HEK293 (cell line): ENCODE data around the gene BMP5.

ENCODE experiments used
- CTCF ChIA-PET: fragments of 350-600 bp; formaldehyde crosslinking; extraction: SDS; loops from one replicate; lab custom pipeline; 2021; ENCODE audit warnings: antibody characterized with exemption; lab: Yijun Ruan, JAX
- POLR2A ChIA-PET: fragments of 300-600 bp; formaldehyde crosslinking; extraction: SDS; loops from one replicate; lab custom pipeline; 2020; ENCODE audit warnings: antibody characterized with exemption, inconsistent platforms; lab: Yijun Ruan, JAX
- H3K27ac ChIP-seq: fragments of 200-500 bp; sonication (Bioruptor generic); 2 replicates; pipeline ENCODE4 v1.5.1; 2014; ENCODE audit warnings: low read depth, low read length, control low read depth, inconsistent platforms; ENCODE audit errors: extremely low read depth
- H3K36me3 ChIP-seq, 2 experiments: fragments of 200-500 bp in 1 of 2; sonication (Bioruptor generic) in 1 of 2; 1 replicate in 1 of 2; 2 replicates in 1 of 2; pipeline ENCODE4 v1.5.1; 2014 to 2017; ENCODE audit warnings: inconsistent platforms in 2 of 2, low read length in 2 of 2; ENCODE audit not compliant: control insufficient read depth in 2 of 2, insufficient read depth in 1 of 2
- H3K4me1 ChIP-seq: fragments of 200-500 bp; sonication (Bioruptor generic); 2 replicates; pipeline ENCODE4 v1.5.1; 2014; ENCODE audit warnings: mild to moderate bottlenecking, low read length, inconsistent platforms; ENCODE audit not compliant: control insufficient read depth, insufficient read depth
- H3K4me3 ChIP-seq: 2 replicates; pipeline ENCODE4 v1.5.1; 2011; ENCODE audit warnings: low read depth, mild to moderate bottlenecking, control low read depth, low read length, moderate library complexity
- H3K9me3 ChIP-seq: fragments of 200-500 bp; sonication (Bioruptor generic); 2 replicates; pipeline ENCODE4 v1.5.1; 2014; ENCODE audit warnings: low read depth, low read length, inconsistent platforms; ENCODE audit not compliant: control insufficient read depth, insufficient read depth
- FEZF1 ChIP-seq: fragments of 450-650 bp; formaldehyde crosslinking; IDR thresholded peaks from 2 replicates; pipeline ENCODE4 v1.5.1; 2016; ENCODE audit warnings: missing biosample characterization, missing genetic modification characterization
- HOXD13 ChIP-seq: sonication (generic); formaldehyde crosslinking; IDR thresholded peaks from 2 replicates; pipeline ENCODE4 v1.8.0; 2022; ENCODE audit warnings: missing genetic modification reagents, borderline replicate concordance
- KLF1 ChIP-seq: fragments of 450-650 bp; formaldehyde crosslinking; IDR thresholded peaks from 2 replicates; pipeline ENCODE4 v1.5.1; 2016; ENCODE audit warnings: missing biosample characterization, missing genetic modification characterization
- PBX3 ChIP-seq: sonication (generic); formaldehyde crosslinking; IDR thresholded peaks from 2 replicates; pipeline ENCODE4 v1.8.1; 2022; ENCODE audit warnings: mild to moderate bottlenecking, moderate library complexity, missing genetic modification reagents
- SCRT2 ChIP-seq: fragments of 450-650 bp; formaldehyde crosslinking; IDR thresholded peaks from 2 replicates; pipeline ENCODE4 v1.5.1; 2016; ENCODE audit warnings: missing biosample characterization, missing genetic modification characterization
- TCF7L2 ChIP-seq: IDR thresholded peaks from 2 replicates; pipeline ENCODE4 v1.6.1; 2011; ENCODE audit warnings: low read depth, mild to moderate bottlenecking, inconsistent platforms, low read length, moderate library complexity, borderline replicate concordance
- YY1 ChIP-seq: fragments of 450-650 bp; formaldehyde crosslinking; IDR thresholded peaks from 2 replicates; pipeline ENCODE4 v1.5.1; 2018; ENCODE audit warnings: missing biosample characterization, missing genetic modification characterization
- ZBTB21 ChIP-seq: fragments of 450-650 bp; formaldehyde crosslinking; IDR thresholded peaks from 2 replicates; pipeline ENCODE4 v1.5.1; 2017; ENCODE audit warnings: missing biosample characterization, missing genetic modification characterization
- ZBTB6 ChIP-seq: fragments of 450-650 bp; formaldehyde crosslinking; IDR thresholded peaks from 2 replicates; pipeline ENCODE4 v1.5.1; 2017; ENCODE audit warnings: missing biosample characterization, missing genetic modification characterization
- ZNF138 ChIP-seq: fragments of 450-650 bp; formaldehyde crosslinking; IDR thresholded peaks from 2 replicates; pipeline ENCODE4 v1.5.1; 2016; ENCODE audit warnings: missing biosample characterization, missing genetic modification characterization, borderline replicate concordance
- ZNF324 ChIP-seq: fragments of 450-650 bp; formaldehyde crosslinking; IDR thresholded peaks from 2 replicates; pipeline ENCODE4 v1.5.1; 2016; ENCODE audit warnings: missing biosample characterization, missing genetic modification characterization
- ZNF341 ChIP-seq: fragments of 450-650 bp; formaldehyde crosslinking; IDR thresholded peaks from 2 replicates; pipeline ENCODE4; 2016; ENCODE audit warnings: low read depth, missing biosample characterization, missing genetic modification characterization
- ZNF37A ChIP-seq: fragments of 450-650 bp; IDR thresholded peaks from 2 replicates; pipeline ENCODE4 v1.5.1; 2018; ENCODE audit warnings: missing biosample characterization, missing genetic modification characterization
- ZNF404 ChIP-seq: fragments of 450-650 bp; formaldehyde crosslinking; IDR thresholded peaks from 2 replicates; pipeline ENCODE4 v1.5.1; 2017; ENCODE audit warnings: missing biosample characterization, missing genetic modification characterization
- ZNF501 ChIP-seq: fragments of 450-650 bp; formaldehyde crosslinking; IDR thresholded peaks from 2 replicates; pipeline ENCODE4 v1.5.1; 2016; ENCODE audit warnings: missing biosample characterization, missing genetic modification characterization
- ZNF561 ChIP-seq: fragments of 450-650 bp; IDR thresholded peaks from 2 replicates; pipeline ENCODE4 v1.5.1; 2018; ENCODE audit warnings: missing biosample characterization, missing genetic modification characterization, borderline replicate concordance
- ZNF580 ChIP-seq: fragments of 450-650 bp; formaldehyde crosslinking; IDR thresholded peaks from 2 replicates; pipeline ENCODE4 v1.5.1; 2016; ENCODE audit warnings: missing biosample characterization, missing genetic modification characterization
- ZNF629 ChIP-seq: fragments of 450-650 bp; formaldehyde crosslinking; IDR thresholded peaks from 2 replicates; pipeline ENCODE4 v1.5.1; 2017; ENCODE audit warnings: missing biosample characterization, missing genetic modification characterization
- ZNF76 ChIP-seq: fragments of 450-650 bp; formaldehyde crosslinking; IDR thresholded peaks from 2 replicates; pipeline ENCODE4; 2016; ENCODE audit warnings: low read depth, missing biosample characterization, missing genetic modification characterization, borderline replicate concordance
- ZNF776 ChIP-seq: fragments of 450-650 bp; formaldehyde crosslinking; IDR thresholded peaks from 2 replicates; pipeline ENCODE4 v1.5.0; 2017; ENCODE audit warnings: missing biosample characterization, missing genetic modification characterization, borderline replicate concordance
- ZXDB ChIP-seq: fragments of 450-650 bp; formaldehyde crosslinking; IDR thresholded peaks from 2 replicates; pipeline ENCODE4 v1.5.1; 2016; ENCODE audit warnings: missing biosample characterization, missing genetic modification characterization
- TF ChIP-seq, protein P1 (sequence below): fragments of 450-650 bp; formaldehyde crosslinking; IDR thresholded peaks from 2 replicates; pipeline ENCODE4 v1.5.1; 2016; ENCODE audit warnings: missing biosample characterization, missing genetic modification characterization
- TF ChIP-seq, protein P2 (sequence below): fragments of 450-650 bp; formaldehyde crosslinking; optimal IDR thresholded peaks from 2 replicates; pipeline ENCODE3; 2016; ENCODE audit warnings: missing biosample characterization, mild to moderate bottlenecking, missing genetic modification characterization
- TF ChIP-seq, protein P3 (sequence below): fragments of 450-650 bp; formaldehyde crosslinking; IDR thresholded peaks from 2 replicates; pipeline ENCODE4 v1.5.1; 2017; ENCODE audit warnings: missing biosample characterization, missing genetic modification characterization
- TF ChIP-seq, protein P4 (sequence below): fragments of 450-650 bp; formaldehyde crosslinking; IDR thresholded peaks from 2 replicates; pipeline ENCODE4 v1.5.1; 2016; ENCODE audit warnings: missing biosample characterization, missing genetic modification characterization

The BMP5 gene

GRCh38 chr6:55916188-55916587 lies 40.8 kb upstream of the BMP5 start:
- Histone ChIP-seq H3K4me1 (peaks cover 17% of the 10 kb centered on the region), H3K9me3 (no peaks in the 10 kb centered on the region), H3K27ac (no peak overlapping the region), H3K4me3 (no peak overlapping the region), H3K36me3 (no peaks in the 10 kb centered on the region)
- ChIA-PET CTCF (interaction anchor here (0.6 to 1.2 kb wide), 5 partner anchors 16 to 639 kb away, joined by 3 to 4 read pairs (median 3); no protein-coding TSS in a partner anchor), POLR2A (no interaction called here)
- no peak for TF ChIP-seq ZNF37A
- TF ChIP-seq YY1 (tag by site-specific recombination) = no peak
- no peak for TF ChIP-seq ZBTB21 (tag by site-specific recombination)
- TF ChIP-seq ZBTB6 (tag by site-specific recombination) = no peak
- TF ChIP-seq ZNF580 = no peak
- no peak for TF ChIP-seq ZNF561 (tag by site-specific recombination)
- TF ChIP-seq HOXD13 (CRISPR knock-in tag) = no peak
- TF ChIP-seq, protein P1, sequence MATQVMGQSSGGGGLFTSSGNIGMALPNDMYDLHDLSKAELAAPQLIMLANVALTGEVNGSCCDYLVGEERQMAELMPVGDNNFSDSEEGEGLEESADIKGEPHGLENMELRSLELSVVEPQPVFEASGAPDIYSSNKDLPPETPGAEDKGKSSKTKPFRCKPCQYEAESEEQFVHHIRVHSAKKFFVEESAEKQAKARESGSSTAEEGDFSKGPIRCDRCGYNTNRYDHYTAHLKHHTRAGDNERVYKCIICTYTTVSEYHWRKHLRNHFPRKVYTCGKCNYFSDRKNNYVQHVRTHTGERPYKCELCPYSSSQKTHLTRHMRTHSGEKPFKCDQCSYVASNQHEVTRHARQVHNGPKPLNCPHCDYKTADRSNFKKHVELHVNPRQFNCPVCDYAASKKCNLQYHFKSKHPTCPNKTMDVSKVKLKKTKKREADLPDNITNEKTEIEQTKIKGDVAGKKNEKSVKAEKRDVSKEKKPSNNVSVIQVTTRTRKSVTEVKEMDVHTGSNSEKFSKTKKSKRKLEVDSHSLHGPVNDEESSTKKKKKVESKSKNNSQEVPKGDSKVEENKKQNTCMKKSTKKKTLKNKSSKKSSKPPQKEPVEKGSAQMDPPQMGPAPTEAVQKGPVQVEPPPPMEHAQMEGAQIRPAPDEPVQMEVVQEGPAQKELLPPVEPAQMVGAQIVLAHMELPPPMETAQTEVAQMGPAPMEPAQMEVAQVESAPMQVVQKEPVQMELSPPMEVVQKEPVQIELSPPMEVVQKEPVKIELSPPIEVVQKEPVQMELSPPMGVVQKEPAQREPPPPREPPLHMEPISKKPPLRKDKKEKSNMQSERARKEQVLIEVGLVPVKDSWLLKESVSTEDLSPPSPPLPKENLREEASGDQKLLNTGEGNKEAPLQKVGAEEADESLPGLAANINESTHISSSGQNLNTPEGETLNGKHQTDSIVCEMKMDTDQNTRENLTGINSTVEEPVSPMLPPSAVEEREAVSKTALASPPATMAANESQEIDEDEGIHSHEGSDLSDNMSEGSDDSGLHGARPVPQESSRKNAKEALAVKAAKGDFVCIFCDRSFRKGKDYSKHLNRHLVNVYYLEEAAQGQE (tag by site-specific recombination) = no peak
- no peak for TF ChIP-seq ZNF138 (tag by site-specific recombination)
- TF ChIP-seq, protein P2, sequence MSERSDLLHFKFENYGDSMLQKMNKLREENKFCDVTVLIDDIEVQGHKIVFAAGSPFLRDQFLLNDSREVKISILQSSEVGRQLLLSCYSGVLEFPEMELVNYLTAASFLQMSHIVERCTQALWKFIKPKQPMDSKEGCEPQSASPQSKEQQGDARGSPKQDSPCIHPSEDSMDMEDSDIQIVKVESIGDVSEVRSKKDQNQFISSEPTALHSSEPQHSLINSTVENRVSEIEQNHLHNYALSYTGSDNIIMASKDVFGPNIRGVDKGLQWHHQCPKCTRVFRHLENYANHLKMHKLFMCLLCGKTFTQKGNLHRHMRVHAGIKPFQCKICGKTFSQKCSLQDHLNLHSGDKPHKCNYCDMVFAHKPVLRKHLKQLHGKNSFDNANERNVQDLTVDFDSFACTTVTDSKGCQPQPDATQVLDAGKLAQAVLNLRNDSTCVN (tag by site-specific recombination) = no peak
- no peak for TF ChIP-seq TCF7L2
- no peak for TF ChIP-seq ZNF76 (tag by site-specific recombination)
- no peak for TF ChIP-seq ZNF776 (tag by site-specific recombination)
- TF ChIP-seq ZXDB = no peak
- no peak for TF ChIP-seq KLF1 (tag by site-specific recombination)
- no peak for TF ChIP-seq ZNF341 (tag by site-specific recombination)
- no peak for TF ChIP-seq ZNF501 (tag by site-specific recombination)
- TF ChIP-seq ZNF404 (tag by site-specific recombination) = no peak

DNA sequence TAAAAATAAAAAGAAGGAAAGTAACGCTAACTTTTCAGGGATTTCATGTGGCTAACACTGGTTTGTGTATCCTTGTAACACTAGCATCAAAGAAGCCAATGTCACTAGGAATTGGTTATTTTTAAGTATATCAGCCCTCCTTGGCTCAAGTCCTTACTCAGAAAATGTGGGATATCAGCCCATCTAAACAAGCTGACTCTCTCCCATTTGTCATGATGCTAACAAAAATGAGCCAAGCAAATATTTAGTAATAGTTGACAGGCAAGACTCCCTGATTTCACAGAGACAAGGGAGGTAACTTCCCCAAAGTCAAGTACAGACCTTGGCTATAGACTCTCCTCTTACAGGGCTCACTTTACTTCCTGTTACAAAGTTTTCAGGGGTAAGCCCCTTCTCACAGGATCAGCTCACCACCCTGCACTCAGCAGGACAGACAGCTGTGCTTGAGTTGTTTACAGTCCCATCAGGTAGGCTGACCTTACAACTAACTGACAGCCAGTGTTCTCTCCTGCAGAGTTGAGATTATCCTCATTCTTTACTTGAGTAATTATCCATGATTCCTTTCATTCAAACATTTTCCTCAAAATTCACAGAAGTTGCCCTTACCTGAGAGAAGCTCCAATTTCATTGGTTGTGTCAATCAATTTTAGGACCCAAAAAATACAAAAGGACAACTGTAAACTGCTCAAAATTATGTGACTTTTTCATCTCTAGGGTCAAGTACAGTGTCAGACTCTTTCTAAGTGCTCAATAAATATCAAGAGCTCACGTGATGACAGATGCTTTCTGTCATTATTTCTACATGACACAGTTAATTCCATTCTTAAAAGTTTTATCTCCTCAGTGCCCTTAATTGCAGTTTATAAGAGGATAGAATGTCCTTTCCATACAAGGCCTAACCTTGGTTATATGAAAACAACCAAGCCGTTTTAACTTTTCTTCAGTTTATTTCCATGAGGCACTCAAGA lies 38.1 kb upstream of the BMP5 start:
- Histone ChIP-seq H3K9me3 (no peaks in the 10 kb centered on the region), H3K27ac (no peak overlapping the region), H3K4me1 (peaks cover 17% of the 10 kb centered on the region), H3K36me3 (no peaks in the 10 kb centered on the region), H3K4me3 (no peak overlapping the region)
- ChIA-PET CTCF (interaction anchor here (0.6 kb wide), 1 partner anchor 463 kb away, joined by 3 read pairs; no protein-coding TSS in a partner anchor), POLR2A (no interaction called here)
- no peak for TF ChIP-seq ZNF324 (tag by site-specific recombination)
- TF ChIP-seq, protein P3, sequence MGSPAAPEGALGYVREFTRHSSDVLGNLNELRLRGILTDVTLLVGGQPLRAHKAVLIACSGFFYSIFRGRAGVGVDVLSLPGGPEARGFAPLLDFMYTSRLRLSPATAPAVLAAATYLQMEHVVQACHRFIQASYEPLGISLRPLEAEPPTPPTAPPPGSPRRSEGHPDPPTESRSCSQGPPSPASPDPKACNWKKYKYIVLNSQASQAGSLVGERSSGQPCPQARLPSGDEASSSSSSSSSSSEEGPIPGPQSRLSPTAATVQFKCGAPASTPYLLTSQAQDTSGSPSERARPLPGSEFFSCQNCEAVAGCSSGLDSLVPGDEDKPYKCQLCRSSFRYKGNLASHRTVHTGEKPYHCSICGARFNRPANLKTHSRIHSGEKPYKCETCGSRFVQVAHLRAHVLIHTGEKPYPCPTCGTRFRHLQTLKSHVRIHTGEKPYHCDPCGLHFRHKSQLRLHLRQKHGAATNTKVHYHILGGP = 0 out of 2 replicates have a peak, but pooled peaks have one; percentile 51
- TF ChIP-seq PBX3 (CRISPR knock-in tag) = no peak
- TF ChIP-seq ZNF629 (tag by site-specific recombination) = no peak
- TF ChIP-seq, protein P4, sequence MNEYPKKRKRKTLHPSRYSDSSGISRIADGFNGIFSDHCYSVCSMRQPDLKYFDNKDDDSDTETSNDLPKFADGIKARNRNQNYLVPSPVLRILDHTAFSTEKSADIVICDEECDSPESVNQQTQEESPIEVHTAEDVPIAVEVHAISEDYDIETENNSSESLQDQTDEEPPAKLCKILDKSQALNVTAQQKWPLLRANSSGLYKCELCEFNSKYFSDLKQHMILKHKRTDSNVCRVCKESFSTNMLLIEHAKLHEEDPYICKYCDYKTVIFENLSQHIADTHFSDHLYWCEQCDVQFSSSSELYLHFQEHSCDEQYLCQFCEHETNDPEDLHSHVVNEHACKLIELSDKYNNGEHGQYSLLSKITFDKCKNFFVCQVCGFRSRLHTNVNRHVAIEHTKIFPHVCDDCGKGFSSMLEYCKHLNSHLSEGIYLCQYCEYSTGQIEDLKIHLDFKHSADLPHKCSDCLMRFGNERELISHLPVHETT (tag by site-specific recombination) = no peak
- no peak for TF ChIP-seq SCRT2 (tag by site-specific recombination)
- peak; percentile 42; the same call in 1 of the 2 replicates for TF ChIP-seq FEZF1 (tag by site-specific recombination)
